ENCODE results near the gene CYGB. TPM values are rescaled to one million over a fixed set of nuclear protein-coding genes. Genes with fewer than 3 reads are reported as not detected.

Gene CYGB
- total RNA-seq, 4 donors from 2014 or later: 1.3 to 12.8 (median 6.9) TPM

- peak overlapping the region in 3 of 4 donors; percentile 14 to 52 (median 51) for H3K27ac ChIP-seq
- DNase-seq: no peak
Observed at GRCh38 chr17:76485569-76485968, 51.9 kb downstream of the CYGB start.

DNA sequence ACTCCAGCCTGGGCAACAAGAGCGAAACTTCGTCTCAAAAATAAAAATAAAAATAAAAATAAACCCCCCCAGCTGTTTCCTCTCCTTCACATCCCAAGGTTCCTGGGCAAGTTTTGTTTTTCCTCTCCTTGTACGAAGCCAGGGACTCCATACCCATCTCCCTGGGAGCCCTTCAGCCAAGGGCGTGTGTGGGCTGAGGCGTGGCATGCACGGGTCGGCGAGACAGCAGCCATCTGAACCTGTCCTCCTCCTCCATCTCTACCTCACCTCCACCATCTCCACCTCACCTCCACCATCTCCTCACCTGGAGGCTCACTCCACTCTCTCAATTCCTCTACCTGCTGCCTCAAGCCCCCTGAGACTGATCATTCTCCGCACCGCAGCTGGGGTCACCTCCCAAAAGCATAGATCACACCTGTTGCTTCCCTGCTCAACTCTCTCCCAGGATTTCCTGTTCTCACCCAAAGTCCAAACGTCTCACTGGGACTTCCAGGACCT lies 53.2 kb downstream of the CYGB start:
- intact Hi-C loops (cut with DNase I): no loop called here

More at GRCh38 chr17:76485569-76485968, 51.9 kb downstream of the CYGB start:
- Histone ChIP-seq H3K9me3 (no peaks in the 10 kb centered on the region), H3K4me3 (no peak overlapping the region), H3K27me3 (no peaks in the 10 kb centered on the region), H3K4me1 (peaks cover 4 to 27% (median 5%) of the 10 kb centered on the region in 3 donors), H3K36me3 (peaks cover 0 to 27% (median 0%) of the 10 kb centered on the region in 3 donors)
- WGBS, 2 donors: 45 to 70% methylated on average over 11 of the region's 11 CpGs
- intact Hi-C loops (cut with DNase I): no loop called here
- TF ChIP-seq, protein P1, sequence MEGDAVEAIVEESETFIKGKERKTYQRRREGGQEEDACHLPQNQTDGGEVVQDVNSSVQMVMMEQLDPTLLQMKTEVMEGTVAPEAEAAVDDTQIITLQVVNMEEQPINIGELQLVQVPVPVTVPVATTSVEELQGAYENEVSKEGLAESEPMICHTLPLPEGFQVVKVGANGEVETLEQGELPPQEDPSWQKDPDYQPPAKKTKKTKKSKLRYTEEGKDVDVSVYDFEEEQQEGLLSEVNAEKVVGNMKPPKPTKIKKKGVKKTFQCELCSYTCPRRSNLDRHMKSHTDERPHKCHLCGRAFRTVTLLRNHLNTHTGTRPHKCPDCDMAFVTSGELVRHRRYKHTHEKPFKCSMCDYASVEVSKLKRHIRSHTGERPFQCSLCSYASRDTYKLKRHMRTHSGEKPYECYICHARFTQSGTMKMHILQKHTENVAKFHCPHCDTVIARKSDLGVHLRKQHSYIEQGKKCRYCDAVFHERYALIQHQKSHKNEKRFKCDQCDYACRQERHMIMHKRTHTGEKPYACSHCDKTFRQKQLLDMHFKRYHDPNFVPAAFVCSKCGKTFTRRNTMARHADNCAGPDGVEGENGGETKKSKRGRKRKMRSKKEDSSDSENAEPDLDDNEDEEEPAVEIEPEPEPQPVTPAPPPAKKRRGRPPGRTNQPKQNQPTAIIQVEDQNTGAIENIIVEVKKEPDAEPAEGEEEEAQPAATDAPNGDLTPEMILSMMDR (IDR thresholded peaks at IDR 0.05): no peak
- no peak for TF ChIP-seq POLR2A (IDR thresholded peaks at IDR 0.05)

GRCh38 chr17:76481071-76481655 lies 56.3 kb downstream of the CYGB start:
- Histone ChIP-seq H3K27ac (peak overlapping the region in 3 of 4 donors; percentile 42 to 66 (median 56)), H3K9me3 (no peaks in the 10 kb centered on the region), H3K36me3 (peaks cover 0 to 50% (median 11%) of the 10 kb centered on the region in 3 donors), H3K4me3 (no peak overlapping the region), H3K4me1 (peaks cover 0 to 15% (median 4%) of the 10 kb centered on the region in 3 donors), H3K27me3 (no peaks in the 10 kb centered on the region)
- DNase-seq: no peak
- TF ChIP-seq POLR2A (IDR thresholded peaks at IDR 0.05): no peak
- TF ChIP-seq, protein P1 (IDR thresholded peaks at IDR 0.05): no peak
- intact Hi-C loops (cut with DNase I): no loop called here
- WGBS, 2 donors: 58% methylated on average over 4 of the region's 21 CpGs; no CpG with 5 or more reads in 1 of the 2 donors

More for the DNA sequence above, 53.2 kb downstream of the CYGB start:
- Histone ChIP-seq H3K36me3 (peaks cover 0 to 36% (median under 1%) of the 10 kb centered on the region in 3 donors), H3K27ac (peak overlapping the region in 2 of 4 donors; percentile 50 to 51), H3K4me1 (peaks cover 0 to 15% (median 4%) of the 10 kb centered on the region in 3 donors), H3K9me3 (no peaks in the 10 kb centered on the region), H3K27me3 (no peaks in the 10 kb centered on the region), H3K4me3 (no peak overlapping the region)
- TF ChIP-seq, protein P1 (IDR thresholded peaks at IDR 0.05): no peak
- no peak for TF ChIP-seq POLR2A (IDR thresholded peaks at IDR 0.05)
- DNase-seq: no peak
- WGBS, 2 donors: 63 to 79% methylated on average over 11 of the region's 11 CpGs

GRCh38 chr17:76480632-76481031 lies 56.9 kb downstream of the CYGB start:
- no peaks in the 10 kb centered on the region for H3K9me3 ChIP-seq
- H3K4me1 ChIP-seq: peaks cover 0 to 15% (median 4%) of the 10 kb centered on the region in 3 donors
- TF ChIP-seq, protein P1 (IDR thresholded peaks at IDR 0.05): no peak
- TF ChIP-seq POLR2A (IDR thresholded peaks at IDR 0.05): peak in 1 of 4 donors; percentile 4
- H3K4me3 ChIP-seq: no peak overlapping the region
- H3K27ac ChIP-seq: peak overlapping the region in 3 of 4 donors; percentile 42 to 66 (median 56)
- peaks cover 0 to 54% (median 11%) of the 10 kb centered on the region in 3 donors for H3K36me3 ChIP-seq
- intact Hi-C loops (cut with DNase I): no loop called here
- WGBS, 2 donors: 66 to 80% methylated on average over 11 to 14 of the region's 15 CpGs
- H3K27me3 ChIP-seq: no peaks in the 10 kb centered on the region
- DNase-seq: no peak

DNA sequence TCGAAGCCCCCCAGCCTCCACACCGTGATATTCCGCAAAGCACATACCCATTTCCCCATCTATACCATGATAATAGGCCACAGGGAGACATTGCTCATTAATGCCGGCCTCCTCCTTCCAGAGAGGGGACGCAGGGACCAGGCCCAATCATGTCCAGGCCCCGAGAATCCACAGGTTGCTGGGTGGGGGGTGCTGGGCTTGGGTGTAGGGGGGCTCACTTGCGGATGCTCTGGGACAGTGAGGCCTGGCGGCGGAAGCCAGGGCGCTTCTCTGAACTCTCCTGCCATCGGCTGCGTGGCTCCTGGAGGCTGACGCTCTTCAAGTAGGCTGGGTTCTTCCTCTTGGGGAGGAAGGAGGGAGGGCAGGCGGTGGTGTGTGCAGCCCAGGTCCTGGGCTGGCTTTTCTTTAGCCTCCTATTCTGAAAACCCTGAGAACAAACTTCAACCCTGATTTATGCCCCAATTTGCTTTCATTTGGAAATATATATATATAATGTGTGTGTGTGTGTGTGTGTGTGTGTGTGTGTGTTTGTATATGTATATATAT lies 57.9 kb downstream of the CYGB start:
- intact Hi-C loops (cut with DNase I): no loop called here
- Histone ChIP-seq H3K27me3 (no peaks in the 10 kb centered on the region), H3K27ac (no peak overlapping the region), H3K4me3 (no peak overlapping the region), H3K9me3 (no peaks in the 10 kb centered on the region), H3K4me1 (peaks cover 0 to 4% (median 4%) of the 10 kb centered on the region in 3 donors), H3K36me3 (peaks cover 7 to 64% (median 11%) of the 10 kb centered on the region in 3 donors)
- TF ChIP-seq, protein P1 (IDR thresholded peaks at IDR 0.05): no peak
- TF ChIP-seq POLR2A (IDR thresholded peaks at IDR 0.05): no peak
- DNase-seq: no peak
- WGBS, 2 donors: 84 to 93% methylated on average over 7 to 14 of the region's 14 CpGs

All from esophagus squamous epithelium (tissue), 5 donors.